GM21515 (cell line): ENCODE data around the gene ARL15.
"Not testable (repeated sequence)": the region's sequence is repeated elsewhere in the genome, so short reads cannot be mapped to it uniquely, and the experiment has no call there.

Source experiments
- ATAC-seq: cut with Tn5 transposase; IDR thresholded peaks from one replicate; pipeline ENCODE4 v1.9.1; 2021; ENCODE audit not compliant: unreplicated experiment

The ARL15 gene

DNA sequence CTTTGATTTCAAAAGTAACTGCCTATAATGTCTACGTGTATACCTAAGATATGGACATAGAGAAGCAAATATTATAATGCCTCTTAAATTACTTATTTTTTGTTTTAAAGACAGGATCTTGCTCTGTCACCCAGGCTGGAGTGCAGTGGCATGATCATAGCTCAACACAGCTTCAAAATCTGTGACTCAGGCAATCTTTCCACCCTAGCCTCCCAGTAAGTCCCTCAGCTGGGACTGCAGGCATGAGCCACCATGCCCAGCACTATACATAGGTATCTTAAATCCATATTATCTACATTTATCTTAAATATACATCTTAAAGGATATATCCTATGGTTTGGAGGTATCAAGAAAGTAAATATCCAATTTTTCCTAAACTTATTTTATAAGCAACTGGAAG, 261.2 kb downstream of the ARL15 start:
- no peak for ATAC-seq

DNA sequence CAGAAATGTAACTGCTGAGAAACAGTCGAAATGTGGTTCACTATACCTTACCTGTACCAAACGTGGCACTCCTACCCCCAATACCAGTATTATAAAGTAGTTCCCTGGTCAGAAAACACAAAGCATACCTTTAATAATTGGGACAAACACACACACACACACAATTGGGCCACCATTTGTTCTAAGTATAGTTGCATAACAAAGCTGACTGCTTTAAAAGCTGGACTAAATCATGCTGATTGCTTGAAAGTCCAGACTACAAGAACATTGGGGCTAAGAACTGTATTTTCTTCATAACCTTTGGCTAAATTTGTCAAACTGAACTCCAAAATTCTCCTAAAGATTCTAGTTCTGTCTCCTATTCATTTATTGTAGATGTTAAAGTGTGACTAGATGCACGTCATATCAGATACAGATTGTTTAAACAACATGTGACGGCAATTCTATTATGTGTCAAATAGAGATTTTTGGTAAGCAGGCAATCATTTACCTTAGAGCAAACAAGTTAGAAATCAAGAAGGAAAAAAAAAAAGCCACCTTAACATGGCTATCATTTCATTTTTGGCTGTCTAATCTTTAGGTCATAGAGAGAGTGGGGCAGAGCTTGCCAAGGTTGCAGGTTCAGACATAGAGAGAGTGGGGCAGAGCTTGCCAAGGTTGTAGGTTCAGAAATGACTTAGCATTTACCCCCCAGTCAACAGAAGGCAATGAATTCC, 265.1 kb downstream of the ARL15 start:
- ATAC-seq = no peak

DNA sequence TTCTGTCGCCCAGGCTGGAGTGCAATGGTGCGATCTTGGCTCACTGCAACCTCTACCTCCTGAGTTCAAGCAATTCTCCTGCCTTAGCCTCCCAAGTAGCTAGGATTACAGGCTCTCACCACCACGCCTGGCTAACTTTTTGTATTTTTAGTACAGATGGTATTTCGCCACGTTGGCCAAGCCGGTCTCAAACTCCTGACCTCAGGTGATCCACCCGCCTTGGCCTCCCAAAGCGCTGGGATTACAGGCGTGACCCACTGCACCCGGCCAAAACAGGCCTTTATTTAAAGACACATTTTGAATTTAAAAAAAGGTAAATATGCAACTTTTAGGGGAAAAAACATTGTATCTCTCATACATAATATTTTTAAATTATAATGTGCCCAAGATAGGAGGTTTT, 266.1 kb downstream of the ARL15 start:
- not testable (repeated sequence) for ATAC-seq

DNA sequence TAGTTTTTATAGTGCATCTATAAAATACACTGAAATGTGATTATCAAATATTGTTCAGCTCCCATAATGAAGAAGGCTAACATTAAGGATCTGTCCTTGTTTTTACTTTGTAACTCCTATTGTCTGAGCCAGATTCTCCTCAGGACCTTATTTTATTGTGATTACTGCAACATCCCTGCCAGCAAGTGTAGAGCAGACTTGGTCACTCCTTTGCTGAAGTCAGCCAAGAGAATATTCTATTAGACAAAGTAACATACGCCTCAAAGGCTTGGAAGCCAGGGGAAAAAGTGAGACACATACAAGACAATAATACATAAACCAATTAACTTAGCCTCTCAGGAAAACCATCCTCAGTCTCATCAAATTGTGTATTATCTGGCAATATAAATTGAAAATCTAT, 269.6 kb downstream of the ARL15 start:
- no peak for ATAC-seq

DNA sequence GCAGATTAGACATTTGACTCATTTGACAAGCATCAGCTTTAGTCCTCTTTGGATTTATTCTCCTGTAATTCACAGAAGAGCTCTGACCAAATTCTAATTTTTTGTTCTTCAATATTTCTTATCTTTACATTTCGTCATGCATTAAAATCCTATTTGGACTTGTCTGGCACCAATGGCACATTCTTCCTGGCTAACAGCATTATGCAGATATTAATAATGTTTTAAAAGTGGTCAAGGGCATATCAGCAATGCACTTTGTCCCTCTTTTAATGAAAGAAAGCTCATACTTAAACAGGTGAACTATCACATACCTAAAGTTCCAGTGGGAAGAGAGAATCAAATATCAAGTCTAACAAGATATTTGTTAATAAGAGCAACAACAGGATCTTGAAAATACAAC, 270.4 kb downstream of the ARL15 start:
- no peak for ATAC-seq

DNA sequence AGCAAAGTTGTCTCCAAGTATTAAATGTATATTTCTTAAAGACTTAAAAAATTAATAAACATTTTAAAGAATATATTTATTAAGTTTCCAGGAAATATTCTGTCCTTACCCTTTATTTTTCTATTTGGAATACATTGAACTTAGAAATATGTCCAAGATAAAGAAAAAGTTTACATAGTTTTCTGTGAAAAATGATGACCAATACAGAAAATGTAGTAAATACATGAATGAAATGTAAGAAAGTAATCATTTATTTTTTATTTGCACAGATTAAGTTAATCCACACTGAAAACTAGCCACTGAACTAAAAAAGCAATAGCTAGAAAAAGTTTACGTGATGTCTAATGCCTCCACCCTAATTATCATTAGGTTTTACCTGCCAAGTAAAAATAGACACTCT, 273.2 kb downstream of the ARL15 start:
- no peak for ATAC-seq

DNA sequence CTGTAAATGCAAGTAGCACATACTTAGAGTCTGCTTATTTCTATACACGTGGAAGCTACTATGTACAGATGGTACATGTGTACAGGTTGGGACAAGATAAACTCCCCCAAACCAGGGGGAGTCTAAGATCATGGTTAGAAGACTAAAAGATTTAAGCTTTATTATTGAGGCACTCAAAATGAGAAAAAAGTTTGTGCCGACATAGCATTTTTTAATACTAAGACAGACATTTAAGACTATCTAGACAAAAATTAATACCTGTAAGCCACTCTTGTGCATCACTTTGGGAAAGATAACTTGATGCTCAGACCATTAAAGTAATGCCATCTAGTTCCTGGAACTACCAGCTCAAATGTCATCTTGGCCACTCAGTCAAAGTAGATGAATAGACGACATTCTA, 279.4 kb downstream of the ARL15 start:
- no peak for ATAC-seq

DNA sequence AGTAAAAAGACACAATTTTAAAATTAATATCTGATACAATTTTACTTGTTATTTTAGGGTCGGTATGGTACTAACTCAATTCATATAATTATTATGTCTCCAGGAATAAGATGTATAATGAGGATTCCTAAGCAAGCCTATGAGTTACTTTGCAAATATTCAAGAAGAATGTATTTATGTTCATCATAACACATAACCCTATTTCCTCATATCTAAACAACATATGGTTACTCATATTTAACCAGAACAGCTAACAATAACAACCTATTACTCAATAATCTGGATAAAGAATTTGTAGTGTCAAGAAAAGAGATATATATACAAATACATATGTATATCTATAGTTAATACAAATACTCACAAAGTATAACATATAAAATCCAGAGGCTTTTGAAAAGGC, 285.9 kb downstream of the ARL15 start:
- no peak for ATAC-seq

DNA sequence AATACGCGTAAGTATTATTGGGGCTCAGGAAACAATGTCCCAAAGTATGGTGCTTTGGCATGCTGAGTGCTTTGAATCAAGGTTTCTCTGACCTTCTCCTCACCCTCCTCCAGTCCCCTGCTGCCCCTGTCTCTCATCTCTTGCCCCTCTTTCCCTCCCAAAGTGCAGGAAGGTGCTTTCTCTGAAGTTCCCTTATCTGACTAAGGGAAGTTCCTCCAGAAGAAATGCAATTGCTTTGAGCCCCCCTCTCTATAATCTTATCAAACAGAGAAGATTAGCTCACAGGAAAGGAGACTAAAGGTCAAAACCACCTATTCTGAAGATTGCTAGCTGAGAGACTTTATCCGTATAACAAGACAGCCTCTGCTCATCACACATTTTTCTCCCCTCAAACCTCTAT, 288.1 kb downstream of the ARL15 start:
- no peak for ATAC-seq

DNA sequence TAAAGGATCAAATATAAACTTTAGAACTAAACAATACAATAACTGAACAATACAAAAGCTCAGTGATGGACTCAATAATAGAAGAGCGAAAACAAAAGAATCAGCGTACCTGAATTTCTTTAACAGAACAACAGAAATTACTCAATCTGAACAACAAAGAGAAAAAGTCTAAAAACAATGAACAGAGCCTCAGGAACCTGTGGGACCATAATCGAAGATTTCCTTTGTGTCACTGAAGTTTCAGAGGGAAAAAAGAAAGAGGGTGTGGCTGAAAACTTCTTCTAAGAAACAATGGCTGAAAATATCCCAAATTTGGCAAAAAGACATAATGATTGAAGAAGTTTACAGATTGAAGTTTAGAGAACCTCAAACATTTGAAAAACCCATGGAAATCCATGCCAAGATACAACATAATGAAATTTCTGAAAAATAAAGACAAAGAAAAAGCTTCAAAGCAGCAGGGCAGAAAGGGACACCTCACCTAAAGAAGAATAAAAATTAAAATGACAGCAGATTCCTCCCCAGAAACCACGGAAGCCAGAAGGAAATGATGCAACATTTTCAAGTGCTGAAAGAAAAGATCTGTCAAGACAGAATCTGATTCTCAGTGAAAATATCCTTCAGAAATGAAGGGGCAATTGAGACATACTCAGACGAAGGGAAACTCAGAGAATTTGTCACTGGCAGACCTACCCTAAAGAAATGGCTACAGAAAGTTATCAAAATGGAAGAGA, 288.8 kb downstream of the ARL15 start:
- no peak for ATAC-seq

DNA sequence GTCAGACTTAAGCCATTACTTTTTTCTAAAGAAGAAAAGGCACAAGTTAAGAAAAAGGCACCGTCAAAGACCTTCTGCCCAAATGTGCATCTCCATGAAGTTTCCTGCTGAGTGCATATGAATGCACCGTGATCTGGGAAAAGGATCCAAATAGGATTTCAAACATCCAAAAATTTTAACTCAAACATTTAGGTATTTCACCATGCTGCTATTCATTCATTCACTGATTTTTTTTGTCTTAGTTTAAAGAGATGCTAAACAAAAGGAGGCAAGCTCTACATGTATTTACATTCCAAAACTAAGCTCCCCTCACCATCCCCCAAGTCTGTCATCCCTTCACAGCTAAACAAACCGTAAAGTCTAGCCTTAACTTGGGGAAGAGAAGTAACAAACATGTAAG, 291.9 kb downstream of the ARL15 start:
- no peak for ATAC-seq

DNA sequence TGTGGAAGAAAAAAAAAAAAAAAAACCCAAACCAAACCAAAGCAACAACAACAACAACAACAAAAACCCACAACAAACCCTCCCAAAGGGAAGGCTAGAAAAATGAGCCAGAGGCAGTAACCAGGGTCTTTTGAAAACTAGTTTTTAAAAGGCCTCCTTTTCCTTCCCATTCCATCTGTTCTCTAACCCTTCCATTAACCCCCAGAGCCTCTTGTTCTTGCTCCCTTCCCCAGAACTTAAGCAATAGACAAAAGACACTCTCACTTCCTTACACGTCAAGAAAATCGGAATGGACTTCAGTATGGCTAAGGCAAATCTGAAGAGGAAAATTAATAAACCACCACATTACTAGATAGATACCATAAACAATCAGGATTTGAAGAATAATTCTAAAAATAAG, 292.8 kb downstream of the ARL15 start:
- ATAC-seq = no peak

DNA sequence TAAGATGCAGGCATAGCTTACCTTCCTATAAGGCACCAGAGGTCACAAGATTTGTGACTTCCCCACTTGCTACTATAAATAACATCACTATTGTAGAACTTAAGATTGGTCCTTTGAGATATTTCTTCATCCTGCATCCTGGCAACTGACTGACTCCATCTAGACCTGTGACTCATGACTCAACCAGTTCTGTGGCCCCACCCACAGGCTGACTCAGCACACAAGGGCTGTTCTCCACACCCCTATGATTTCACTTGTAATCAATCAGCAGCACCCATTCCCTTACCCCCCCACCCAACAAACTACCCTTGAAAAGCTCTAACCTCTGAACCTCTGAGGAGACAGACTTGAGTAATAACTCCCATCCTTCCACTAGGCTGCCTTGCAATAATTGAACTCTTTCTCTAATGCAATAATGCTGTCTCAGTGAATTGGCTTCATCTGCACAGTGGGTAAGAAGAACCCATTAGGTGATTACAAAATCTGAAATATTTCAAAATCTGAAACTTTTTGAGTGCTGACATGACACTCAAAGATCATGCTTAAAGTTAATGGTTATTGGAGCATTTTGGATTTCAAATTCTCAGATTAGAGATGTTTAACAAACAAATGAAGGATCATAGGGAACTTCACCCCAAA, 296.7 kb downstream of the ARL15 start:
- no peak for ATAC-seq

DNA sequence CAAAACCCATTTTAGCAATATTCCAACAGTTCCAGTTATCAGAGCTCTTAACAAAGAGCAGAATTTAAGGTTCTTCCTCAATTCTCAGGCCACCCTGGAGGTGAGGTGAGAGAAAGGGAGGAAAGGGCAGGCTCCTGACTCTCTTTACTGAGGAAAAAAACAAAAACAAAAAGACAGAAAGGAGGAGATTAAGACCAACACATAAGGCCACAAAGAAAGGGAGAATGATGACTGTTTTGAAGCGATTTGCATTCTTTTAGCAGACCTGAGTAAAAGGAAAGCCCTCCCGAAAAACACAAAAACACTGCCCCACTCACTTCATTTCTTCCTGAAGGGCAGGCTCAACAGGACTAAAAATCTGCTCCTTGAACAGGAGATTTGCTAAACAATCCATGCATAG, 300.5 kb downstream of the ARL15 start:
- ATAC-seq = no peak

DNA sequence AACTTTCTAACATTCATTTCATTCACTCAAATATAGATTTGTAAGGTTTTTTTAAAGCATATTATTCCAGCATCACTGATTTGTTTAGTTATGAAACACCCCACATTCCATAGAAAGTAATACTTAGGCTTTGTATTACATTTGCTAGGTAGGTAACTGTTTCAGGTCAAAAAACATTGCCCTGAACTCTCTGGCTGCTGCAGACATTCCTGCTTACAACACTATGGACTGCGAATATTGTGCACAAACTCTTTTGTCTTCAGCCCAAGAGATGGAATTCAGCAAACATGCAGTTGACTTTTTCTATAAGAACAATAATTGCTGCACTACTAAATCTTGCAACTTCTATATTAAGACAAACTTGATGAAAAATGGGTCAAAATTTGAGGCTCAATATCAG, 301.0 kb downstream of the ARL15 start:
- ATAC-seq = no peak

DNA sequence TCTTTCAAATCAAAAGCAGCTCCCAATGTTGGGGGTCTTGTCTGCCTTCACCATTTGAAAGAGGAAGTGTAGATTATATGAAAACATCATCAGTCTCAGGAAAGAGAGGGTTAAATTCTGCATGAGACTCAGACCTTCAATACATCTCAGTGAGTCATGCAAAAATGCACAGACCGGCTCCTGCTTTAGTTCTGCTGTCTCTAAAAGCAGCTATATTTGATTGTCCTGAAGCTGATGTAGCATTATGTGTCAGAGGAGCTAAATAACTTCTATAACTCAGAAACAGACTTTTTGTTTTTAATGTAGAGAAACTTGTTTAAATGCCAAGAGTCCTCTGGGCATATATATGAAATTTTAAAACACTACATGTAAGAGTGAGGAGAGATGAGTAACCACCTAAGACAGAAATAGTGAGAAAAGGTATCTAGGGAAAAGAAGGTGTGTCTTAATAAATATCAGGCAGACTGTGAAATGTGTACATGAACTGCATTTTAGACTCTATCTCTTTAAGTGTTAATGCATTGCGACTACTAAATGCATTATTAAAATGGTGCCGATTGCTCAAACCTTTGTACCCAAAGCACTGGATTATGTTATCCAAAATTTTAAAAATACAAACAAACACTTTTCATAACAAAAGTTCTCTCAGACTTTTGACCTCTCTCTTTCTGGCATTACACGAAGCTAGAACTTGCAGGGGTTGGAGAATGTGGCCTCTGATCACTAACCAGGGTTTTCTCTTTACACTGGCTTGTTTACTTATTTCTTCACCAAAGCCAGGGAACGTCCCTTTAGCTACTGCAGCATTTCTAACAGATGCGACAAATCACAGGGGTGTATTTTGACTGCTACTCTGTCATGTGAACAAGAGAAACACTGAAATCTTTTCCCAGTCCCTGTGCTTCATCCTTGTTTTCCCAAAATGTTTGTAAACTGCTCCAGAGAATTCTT, 302.3 kb downstream of the ARL15 start:
- no peak for ATAC-seq

DNA sequence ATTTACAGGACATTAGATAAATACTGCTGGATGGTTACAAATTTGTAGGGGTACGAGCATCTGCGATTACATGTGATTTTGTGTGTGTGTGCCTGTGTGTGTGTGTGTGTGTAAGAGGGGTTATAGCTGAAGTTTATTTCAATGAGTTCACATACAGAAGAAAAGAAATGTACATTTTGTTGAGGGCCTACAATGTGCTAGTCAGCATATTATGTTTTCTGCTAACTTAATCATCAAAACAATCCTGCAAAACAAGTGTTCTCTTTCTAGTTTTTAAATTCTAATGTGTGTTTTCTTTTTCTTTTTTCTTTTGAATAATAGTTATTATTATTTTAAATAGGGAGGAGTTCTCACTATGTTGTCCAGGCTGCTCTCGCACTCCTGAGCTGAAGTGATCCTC, 305.7 kb downstream of the ARL15 start:
- no peak for ATAC-seq

DNA sequence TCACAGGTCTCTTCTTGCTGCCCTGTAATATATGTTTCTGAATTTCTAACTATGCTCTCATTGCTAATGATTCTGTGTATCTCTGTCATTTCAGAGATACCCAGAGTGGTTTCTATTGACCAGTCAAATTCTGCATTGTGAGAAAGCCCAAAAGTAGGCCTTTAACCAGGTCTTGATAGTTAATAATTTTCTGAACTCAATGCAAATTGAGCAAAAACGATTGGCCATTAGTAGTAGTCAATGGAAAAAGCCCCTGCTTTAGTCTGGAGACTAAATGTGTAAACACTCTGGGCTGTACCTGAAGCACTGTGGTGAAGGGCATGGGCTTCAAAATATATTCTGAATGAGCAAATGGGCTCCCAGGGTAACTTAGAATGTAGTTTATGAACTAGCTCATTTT, 307.6 kb downstream of the ARL15 start:
- no peak for ATAC-seq

DNA sequence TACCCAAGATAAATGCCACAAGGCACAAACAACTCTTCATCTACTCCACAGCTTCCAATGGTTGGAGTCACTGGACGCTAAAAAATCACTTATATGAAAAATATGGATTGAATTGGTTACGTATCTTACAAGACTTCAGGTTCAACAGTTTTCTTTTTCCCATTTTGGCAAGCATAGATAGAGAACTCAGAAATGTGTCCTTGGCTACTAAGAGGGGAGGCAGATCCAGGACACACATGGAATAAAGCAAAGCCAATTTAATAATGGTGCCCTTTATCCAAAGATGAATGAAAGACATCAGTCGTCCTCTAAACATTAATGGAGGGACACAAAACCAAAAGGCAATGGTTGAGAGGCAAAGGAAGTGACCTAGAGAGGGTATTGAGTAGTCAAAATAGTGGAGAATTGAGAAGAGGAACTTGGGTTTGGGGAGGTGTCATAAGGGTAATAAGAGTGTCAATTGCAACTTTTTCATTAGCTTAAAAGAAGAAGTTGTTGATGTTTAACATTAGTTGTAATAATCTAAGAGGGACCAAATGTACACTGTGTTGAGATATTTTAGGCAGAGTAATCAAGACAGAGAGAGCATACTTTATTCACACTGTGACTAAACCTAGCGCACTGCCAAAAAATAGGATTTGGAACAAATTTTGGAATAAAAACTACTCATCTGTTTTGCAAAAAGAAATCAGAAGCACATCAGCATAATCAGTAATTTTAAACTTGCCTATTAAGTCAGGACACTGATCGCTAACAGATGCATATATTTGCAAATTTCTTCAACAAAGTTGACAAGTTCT, 308.2 kb downstream of the ARL15 start:
- ATAC-seq = no peak

DNA sequence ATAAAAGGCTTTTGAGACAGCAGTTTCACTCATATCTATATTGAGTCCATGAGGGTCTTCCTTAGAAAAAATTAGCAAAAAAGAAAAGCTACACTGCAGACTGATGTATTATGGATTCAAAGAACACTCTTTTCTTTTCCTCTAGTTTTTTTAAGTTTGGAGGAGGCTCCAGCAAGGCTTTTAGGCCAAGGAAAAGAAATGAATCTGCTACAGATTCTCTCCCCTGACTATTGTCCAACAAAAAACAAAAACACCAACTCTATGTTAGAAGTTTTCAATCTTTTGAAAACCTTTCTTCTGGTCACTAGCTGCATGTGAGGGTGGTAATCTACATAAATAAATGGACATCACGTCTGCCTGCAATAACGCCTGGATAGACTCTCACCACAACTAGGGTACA, 310.4 kb downstream of the ARL15 start:
- no peak for ATAC-seq
